ENCODE measurements around the gene XAB2.

XAB2 gene

DNA sequence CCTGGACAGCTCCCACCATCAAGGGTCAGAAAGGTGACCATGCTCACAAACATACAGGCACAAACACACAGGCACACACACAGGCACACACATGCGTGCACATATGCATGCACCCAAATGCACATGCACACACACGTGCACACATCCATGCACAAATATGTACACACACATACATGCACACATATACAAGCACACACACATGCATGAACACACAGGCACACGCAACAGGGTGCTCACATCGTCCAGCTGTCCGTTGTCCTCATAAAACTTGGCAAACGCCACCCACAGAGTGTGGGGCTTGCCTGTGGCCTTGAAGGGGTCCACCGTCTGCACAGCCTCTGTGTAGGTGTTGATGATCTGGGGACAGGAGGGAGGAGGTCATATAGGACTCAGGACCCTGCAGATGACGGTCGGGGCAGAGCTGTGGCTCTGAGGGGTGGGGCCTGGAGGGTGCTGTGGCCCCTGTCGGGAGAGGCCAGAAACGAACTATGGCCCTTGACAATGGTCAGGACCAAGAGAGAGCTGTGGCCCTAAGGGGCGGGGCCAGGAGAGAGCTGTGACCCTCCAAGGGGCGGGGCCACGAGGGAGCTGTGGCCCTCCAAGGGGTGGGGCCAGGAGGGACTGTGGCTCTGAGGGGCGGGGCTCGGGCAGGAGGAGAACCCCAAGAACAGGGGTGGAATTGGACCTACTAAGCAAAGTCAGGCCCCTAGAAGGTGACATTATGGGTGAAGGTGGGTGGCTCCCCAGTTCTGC, 6.2 kb downstream of the XAB2 start:
- H3K4me3 ChIP-seq (replicated peaks; ENCODE audit: low read depth, low read length) = no peak overlapping the region
- TF ChIP-seq, protein P1, sequence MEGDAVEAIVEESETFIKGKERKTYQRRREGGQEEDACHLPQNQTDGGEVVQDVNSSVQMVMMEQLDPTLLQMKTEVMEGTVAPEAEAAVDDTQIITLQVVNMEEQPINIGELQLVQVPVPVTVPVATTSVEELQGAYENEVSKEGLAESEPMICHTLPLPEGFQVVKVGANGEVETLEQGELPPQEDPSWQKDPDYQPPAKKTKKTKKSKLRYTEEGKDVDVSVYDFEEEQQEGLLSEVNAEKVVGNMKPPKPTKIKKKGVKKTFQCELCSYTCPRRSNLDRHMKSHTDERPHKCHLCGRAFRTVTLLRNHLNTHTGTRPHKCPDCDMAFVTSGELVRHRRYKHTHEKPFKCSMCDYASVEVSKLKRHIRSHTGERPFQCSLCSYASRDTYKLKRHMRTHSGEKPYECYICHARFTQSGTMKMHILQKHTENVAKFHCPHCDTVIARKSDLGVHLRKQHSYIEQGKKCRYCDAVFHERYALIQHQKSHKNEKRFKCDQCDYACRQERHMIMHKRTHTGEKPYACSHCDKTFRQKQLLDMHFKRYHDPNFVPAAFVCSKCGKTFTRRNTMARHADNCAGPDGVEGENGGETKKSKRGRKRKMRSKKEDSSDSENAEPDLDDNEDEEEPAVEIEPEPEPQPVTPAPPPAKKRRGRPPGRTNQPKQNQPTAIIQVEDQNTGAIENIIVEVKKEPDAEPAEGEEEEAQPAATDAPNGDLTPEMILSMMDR (IDR thresholded peaks at IDR 0.05; ENCODE audit: low read length, missing control alignments) = no peak
- DNase-seq (ENCODE audit: low read depth) = no peak

DNA sequence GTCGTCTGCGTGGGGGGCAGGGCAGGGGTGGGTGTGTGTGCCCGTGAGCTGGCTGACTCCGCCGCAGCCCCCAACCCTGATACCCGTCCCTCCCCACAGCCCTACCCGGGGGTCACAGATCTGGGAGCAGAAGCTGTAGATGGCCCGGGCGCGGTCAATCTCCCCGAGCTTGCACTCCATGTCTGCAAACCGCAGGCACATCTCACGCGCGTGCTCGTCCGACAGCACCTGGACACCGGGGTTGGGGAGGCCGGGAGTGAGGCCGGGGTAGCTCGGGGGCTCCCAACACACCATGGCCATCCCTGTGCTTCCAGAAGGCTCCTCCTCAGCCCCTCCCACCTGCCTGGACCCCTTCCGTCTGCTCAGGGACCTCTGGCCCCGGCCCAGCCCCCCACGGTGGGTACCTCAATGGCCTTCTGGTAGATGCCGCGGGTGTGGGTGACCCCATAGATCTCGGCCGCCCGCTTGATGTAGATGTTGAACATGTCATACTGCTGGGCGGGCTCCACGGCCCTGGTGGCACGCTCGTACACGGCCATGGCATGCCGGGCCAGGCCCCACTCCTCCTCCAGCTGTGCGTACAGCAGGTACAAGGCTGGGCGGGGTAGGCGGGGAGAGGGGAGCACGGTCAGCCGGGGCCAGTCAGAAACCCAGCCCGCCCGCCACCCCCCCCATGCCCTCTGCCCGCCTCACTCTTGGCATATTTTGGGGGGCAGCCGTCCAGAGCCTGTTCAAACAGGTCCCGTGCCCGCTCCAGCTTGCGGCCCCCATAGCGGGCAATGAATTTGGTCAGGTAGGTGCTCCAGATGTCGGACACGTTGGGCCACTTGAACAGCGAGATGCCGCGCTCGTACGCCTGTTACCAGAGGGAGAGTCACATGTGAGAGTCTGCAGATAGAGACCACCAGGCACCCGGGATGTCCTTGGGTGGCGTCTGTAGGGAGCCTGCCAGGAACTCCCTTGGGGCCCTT, 8.6 kb downstream of the XAB2 start:
- no peak overlapping the region for H3K4me3 ChIP-seq (replicated peaks; ENCODE audit: low read depth, low read length)
- no peak for DNase-seq (ENCODE audit: low read depth)
- TF ChIP-seq, protein P1 (IDR thresholded peaks at IDR 0.05; ENCODE audit: low read length, missing control alignments) = no peak

- TF ChIP-seq, protein P1 (IDR thresholded peaks at IDR 0.05; ENCODE audit: low read length, missing control alignments) = no peak
- H3K4me3 ChIP-seq (replicated peaks; ENCODE audit: low read depth, low read length) = no peak overlapping the region
- DNase-seq (ENCODE audit: low read depth) = no peak
Observed at GRCh38 chr19:7619671-7620441, 9.5 kb downstream of the XAB2 start.

DNA sequence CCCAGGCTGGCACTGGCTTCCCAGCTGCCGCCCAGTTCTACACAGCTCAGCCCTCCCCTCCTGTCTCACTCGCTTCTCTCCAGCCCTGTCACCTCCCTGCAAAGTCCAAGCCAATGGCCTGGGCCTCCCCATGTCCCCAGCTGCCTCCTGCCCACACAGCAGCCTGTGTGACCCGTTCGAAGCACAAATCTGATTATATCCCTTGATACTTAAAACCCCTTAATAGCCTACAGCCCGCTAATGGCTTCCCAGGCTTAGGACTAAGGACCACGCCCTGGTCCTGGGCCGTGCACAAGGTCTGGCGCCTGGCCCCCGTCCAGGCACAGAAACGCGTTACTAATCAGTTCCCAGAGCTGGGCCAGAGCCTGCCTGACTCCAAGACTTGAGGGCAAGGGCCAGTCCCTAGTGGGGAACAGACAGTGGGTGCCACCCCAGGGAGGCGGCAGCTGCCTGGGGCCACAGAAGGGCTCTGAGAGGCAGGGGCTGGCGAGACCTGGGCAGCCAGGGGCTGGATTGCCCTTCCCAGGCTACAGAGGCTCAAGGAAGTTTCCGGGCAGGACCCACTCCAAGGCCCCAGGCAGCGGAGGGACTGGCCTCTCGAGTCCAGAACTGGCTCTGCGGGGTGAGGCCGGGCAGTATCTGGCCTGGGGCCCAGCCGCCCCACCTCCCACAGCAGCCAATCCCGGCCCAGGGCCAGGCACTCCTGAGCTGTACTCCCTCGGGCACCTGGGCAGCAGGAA, 10.4 kb downstream of the XAB2 start:
- no peak overlapping the region for H3K4me3 ChIP-seq (replicated peaks; ENCODE audit: low read depth, low read length)
- DNase-seq (ENCODE audit: low read depth) = no peak
- TF ChIP-seq, protein P1 (IDR thresholded peaks at IDR 0.05; ENCODE audit: low read length, missing control alignments) = no peak

GRCh38 chr19:7618348-7618747, 11.0 kb downstream of the XAB2 start:
- H3K4me3 ChIP-seq (replicated peaks; ENCODE audit: low read depth, low read length) = no peak overlapping the region
- TF ChIP-seq, protein P1 (IDR thresholded peaks at IDR 0.05; ENCODE audit: low read length, missing control alignments) = no peak
- no peak for DNase-seq (ENCODE audit: low read depth)

DNA sequence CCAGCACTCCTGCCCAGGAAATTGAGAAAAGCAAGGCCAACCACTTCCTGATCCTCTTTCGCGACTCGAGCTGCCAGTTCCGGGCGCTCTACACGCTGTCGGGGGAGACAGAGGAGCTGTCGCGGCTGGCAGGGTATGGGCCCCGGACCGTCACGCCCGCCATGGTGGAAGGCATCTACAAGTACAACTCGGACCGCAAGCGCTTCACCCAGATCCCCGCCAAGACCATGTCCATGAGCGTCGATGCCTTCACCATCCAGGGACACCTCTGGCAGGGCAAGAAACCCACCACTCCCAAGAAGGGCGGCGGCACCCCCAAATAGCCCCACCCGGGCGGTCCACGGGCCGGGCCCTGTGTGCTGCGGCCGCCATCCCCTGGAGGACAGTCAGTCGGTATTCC, 11.6 kb downstream of the XAB2 start:
- no peak for DNase-seq (ENCODE audit: low read depth)
- TF ChIP-seq, protein P1 (IDR thresholded peaks at IDR 0.05; ENCODE audit: low read length, missing control alignments) = no peak
- no peak overlapping the region for H3K4me3 ChIP-seq (replicated peaks; ENCODE audit: low read depth, low read length)

All from fibroblast of pulmonary artery (primary cell).